Activated T-helper 17 cell treated with anti-CD3 and anti-CD28 coated beads, Interleukin-2, amount 50 U/mL, for 72 hours (primary cell): Measurements from ENCODE around the gene TRIP12. TPM values are rescaled to one million over a fixed set of nuclear protein-coding genes. Genes with fewer than 3 reads are reported as not detected.
"Not testable (repeated sequence)": the region's sequence is repeated elsewhere in the genome, so short reads cannot be mapped to it uniquely, and the experiment has no call there.

Experiments
- ATAC-seq: fragments of 150-1000 bp; cut with Tn5 transposase; replicated peaks from 2 replicates; pipeline ENCODE4 v1.10.0; 2021; ENCODE audit warnings: mild to moderate bottlenecking, moderate library complexity
- H3K27ac Mint-ChIP-seq: one replicate; pipeline ENCODE4 v1.8.0; 2022; ENCODE audit warnings: mixed read lengths
- H3K27me3 Mint-ChIP-seq: one replicate; pipeline ENCODE4 v1.8.0; 2022; ENCODE audit warnings: mixed read lengths
- H3K36me3 Mint-ChIP-seq: one replicate; pipeline ENCODE4 v1.8.0; 2022; ENCODE audit warnings: low read depth, mild to moderate bottlenecking, mixed read lengths
- H3K4me1 Mint-ChIP-seq: one replicate; pipeline ENCODE4 v1.8.0; 2022; ENCODE audit warnings: mixed read lengths
- H3K4me3 Mint-ChIP-seq: one replicate; pipeline ENCODE4 v1.8.0; 2022; ENCODE audit warnings: mild to moderate bottlenecking, mixed read lengths
- H3K9me3 Mint-ChIP-seq: one replicate; pipeline ENCODE4 v1.8.0; 2022; ENCODE audit warnings: mixed read lengths
- total RNA-seq, 2 donors: library from RNA; stranded (reverse); gene quantifications; one replicate each; pipeline ENCODE4 v1.2.3, GENCODE V29; 2022

The TRIP12 gene
- total RNA-seq, 2 donors from 2014 or later: 224 to 301 TPM

GRCh38 chr2:229768235-229768634 is 153.6 kb downstream of the TRIP12 start:
- Mint-ChIP-seq H3K36me3 (peaks cover 100% of the 10 kb centered on the region), H3K4me3 (no peak overlapping the region), H3K27ac (no peak overlapping the region), H3K4me1 (no peaks in the 10 kb centered on the region), H3K27me3 (no peaks in the 10 kb centered on the region), H3K9me3 (no peaks in the 10 kb centered on the region)
- ATAC-seq: no peak

GRCh38 chr2:229765721-229766120 is 156.1 kb downstream of the TRIP12 start:
- ATAC-seq: no peak
- Mint-ChIP-seq H3K27me3 (no peaks in the 10 kb centered on the region), H3K9me3 (no peaks in the 10 kb centered on the region), H3K27ac (no peak overlapping the region), H3K4me3 (no peak overlapping the region), H3K4me1 (no peaks in the 10 kb centered on the region), H3K36me3 (peaks cover 75% of the 10 kb centered on the region)

DNA sequence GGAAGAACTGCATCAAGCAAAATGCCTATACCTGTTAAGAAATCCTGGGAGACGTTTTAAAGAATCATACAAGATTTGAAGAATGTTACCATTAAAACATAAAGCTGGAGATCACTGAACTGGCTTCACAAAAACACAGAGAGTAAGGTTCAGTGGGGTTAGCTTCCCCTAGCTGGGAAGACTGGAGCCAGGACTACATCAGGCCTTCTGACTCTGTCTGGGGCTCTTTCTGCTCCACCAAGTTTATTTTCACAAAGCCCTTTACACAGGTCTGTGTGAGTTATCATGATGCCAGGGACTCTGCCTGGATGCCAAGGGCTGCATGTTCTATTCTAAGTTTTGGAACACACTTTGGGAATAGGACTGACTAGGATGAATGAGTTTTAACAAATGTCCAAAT is 160.1 kb downstream of the TRIP12 start:
- H3K4me1 Mint-ChIP-seq: no peaks in the 10 kb centered on the region
- H3K4me3 Mint-ChIP-seq: no peak overlapping the region
- no peak overlapping the region for H3K27ac Mint-ChIP-seq
- peaks cover 34% of the 10 kb centered on the region for H3K36me3 Mint-ChIP-seq
- H3K27me3 Mint-ChIP-seq: no peaks in the 10 kb centered on the region
- H3K9me3 Mint-ChIP-seq: no peaks in the 10 kb centered on the region
- ATAC-seq: no peak

- not testable (repeated sequence) for H3K27me3 Mint-ChIP-seq, H3K4me3 Mint-ChIP-seq, H3K9me3 Mint-ChIP-seq, H3K27ac Mint-ChIP-seq, ATAC-seq, H3K4me1 Mint-ChIP-seq, H3K36me3 Mint-ChIP-seq
These were observed 164.3 kb downstream of the TRIP12 start for GRCh38 chr2:229757462-229757861.

DNA sequence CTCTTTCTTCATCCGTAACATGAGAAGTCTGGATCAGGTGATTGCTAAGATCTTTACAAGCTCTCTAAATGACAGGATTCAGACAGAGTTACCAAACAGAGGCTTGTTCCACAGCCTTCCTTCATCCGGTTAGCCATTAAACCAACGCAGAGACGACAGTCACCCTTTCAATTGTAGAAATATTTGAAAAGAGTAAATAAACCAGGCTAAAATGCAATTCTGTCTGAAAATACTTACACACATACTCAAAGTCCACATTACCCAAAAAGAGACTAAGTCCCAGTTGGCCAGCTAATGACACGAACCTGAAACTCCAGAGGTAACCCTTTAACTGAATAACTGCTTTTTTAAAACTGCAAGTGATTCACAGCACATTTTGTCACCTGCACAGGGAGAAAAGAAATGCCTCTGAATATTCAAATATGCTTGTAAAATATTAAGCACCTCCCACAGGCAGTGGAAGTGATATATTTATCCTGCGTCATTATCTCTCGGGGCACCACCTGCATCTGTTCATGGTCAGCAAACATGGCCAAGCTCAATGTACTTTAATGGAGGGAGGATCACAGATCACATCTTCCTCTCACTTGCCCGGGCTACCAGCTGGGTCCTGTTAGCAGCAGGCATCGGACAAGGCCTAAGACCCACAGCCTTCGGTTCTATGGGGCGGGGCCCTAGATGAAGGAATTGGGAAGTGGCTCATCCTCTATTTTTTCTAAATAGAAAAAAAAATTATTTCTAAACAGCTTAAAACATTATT is 168.7 kb downstream of the TRIP12 start:
- Mint-ChIP-seq H3K4me1 (no peaks in the 10 kb centered on the region), H3K4me3 (no peak overlapping the region), H3K36me3 (no peaks in the 10 kb centered on the region), H3K27ac (no peak overlapping the region), H3K27me3 (peaks cover under 1% of the 10 kb centered on the region), H3K9me3 (no peaks in the 10 kb centered on the region)
- ATAC-seq: no peak

DNA sequence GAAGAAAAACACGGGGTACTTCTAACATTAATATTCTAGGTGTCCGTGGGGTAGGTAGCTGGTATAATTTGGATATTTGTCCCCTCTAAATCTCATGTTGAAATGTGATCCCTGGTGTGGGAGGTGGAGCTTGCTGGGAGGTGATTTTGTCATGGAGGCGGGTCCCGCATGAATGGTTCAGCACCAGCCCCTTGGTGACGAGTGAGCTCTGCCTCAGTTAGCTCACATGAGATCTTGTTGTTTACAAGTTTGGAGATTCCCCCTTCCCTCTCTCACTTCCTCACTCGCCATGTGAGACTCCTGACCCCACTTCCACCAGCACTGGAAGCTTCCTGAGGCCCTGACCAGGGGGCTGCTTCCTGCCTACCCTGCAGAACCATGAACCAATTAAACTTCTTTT is 172.0 kb downstream of the TRIP12 start:
- Mint-ChIP-seq H3K4me1 (no peaks in the 10 kb centered on the region), H3K27me3 (peaks cover 5% of the 10 kb centered on the region), H3K27ac (no peak overlapping the region), H3K9me3 (no peaks in the 10 kb centered on the region), H3K4me3 (no peak overlapping the region), H3K36me3 (no peaks in the 10 kb centered on the region)
- no peak for ATAC-seq

DNA sequence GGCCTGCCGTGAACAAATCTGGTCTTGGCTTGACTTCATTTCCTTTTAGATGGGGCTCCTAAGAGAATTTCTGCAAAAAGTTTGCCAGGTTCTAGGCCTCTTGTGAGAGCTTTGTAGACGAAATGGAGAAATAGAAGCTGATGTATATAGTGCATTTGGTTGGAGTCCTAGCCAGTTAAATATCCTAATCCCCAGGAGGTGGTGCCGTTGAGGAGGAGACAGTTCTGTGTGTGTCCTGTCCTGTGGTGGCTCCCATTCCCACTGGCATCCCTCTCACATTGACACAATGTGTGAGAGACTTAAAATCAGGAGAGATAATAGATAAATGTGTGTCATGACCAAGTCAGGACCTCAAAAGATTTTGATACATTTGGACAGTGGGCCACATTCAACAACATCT is 172.9 kb downstream of the TRIP12 start:
- ATAC-seq: no peak
- Mint-ChIP-seq H3K27ac (no peak overlapping the region), H3K4me3 (no peak overlapping the region), H3K4me1 (no peaks in the 10 kb centered on the region), H3K36me3 (no peaks in the 10 kb centered on the region), H3K9me3 (no peaks in the 10 kb centered on the region), H3K27me3 (peaks cover 8% of the 10 kb centered on the region)

GRCh38 chr2:229742691-229743090 is 179.1 kb downstream of the TRIP12 start:
- H3K27me3 Mint-ChIP-seq, H3K4me3 Mint-ChIP-seq, H3K27ac Mint-ChIP-seq, H3K36me3 Mint-ChIP-seq, ATAC-seq, H3K4me1 Mint-ChIP-seq: not testable (repeated sequence)
- peaks cover 12% of the 10 kb centered on the region for H3K9me3 Mint-ChIP-seq

DNA sequence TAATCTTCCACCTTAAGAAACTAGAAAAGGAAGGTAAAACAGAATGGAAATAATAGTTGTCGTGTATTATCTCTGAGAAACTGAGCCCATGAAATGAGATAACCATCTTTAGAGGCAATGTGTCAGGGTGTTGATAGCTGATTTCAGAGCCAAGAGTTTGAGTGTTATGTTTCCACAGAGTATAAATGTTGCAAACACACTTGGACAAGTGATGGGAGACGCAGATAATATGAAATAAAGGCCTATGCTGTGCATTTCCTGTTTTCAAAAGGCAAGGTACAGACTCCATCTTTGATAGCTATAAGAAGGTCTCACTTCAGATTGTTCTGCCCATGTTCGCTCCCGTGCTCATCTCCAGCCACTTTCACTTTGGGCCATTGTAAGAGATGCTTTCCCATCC is 181.5 kb downstream of the TRIP12 start:
- no peak for ATAC-seq

GRCh38 chr2:229738024-229738625 is 183.7 kb downstream of the TRIP12 start:
- no peak overlapping the region for H3K27ac Mint-ChIP-seq
- no peaks in the 10 kb centered on the region for H3K27me3 Mint-ChIP-seq
- no peak overlapping the region for H3K4me3 Mint-ChIP-seq
- H3K36me3 Mint-ChIP-seq: no peaks in the 10 kb centered on the region
- H3K4me1 Mint-ChIP-seq: no peaks in the 10 kb centered on the region
- peaks cover 13% of the 10 kb centered on the region for H3K9me3 Mint-ChIP-seq
- no peak for ATAC-seq

More for the DNA sequence above, 181.5 kb downstream of the TRIP12 start:
- Mint-ChIP-seq H3K4me1 (no peaks in the 10 kb centered on the region), H3K9me3 (peaks cover 13% of the 10 kb centered on the region), H3K4me3 (no peak overlapping the region), H3K27me3 (peaks cover 4% of the 10 kb centered on the region), H3K36me3 (no peaks in the 10 kb centered on the region), H3K27ac (no peak overlapping the region)

- H3K9me3 Mint-ChIP-seq: peaks cover 13% of the 10 kb centered on the region
- no peak for ATAC-seq
- H3K27ac Mint-ChIP-seq: no peak overlapping the region
- no peaks in the 10 kb centered on the region for H3K4me1 Mint-ChIP-seq
- H3K4me3 Mint-ChIP-seq: no peak overlapping the region
- H3K27me3 Mint-ChIP-seq: peaks cover 3% of the 10 kb centered on the region
- no peaks in the 10 kb centered on the region for H3K36me3 Mint-ChIP-seq
These were observed 187.4 kb downstream of the TRIP12 start for GRCh38 chr2:229734410-229734809.

DNA sequence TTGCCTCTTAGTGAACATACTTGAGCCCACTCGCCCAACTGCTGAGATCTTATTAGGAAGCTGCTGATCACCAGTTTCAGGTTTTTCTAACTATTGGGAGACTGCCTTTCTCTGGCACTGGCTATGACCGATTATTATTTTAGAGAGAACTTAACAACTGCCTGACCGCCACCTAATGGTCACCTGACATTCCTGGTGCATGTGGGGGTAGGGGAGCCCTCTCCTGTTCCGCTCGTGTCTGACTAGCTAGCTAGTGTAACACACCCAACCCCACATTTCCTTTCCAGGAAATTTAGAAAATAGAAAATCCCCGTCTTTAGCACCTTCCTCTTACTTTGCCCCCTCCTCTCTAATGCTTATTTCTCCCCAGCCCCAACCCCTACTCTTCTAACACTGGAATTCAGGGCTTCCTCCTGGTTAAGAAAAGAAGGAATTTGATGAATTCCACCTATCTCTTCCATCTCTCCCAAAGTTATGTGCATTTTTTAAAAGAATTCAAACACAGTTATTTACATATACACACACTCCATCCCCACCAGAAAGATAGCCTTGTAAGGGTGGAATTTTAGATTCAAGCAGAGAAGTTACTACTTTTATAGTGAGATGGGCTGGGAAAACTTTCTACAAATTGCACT is 188.1 kb downstream of the TRIP12 start:
- ATAC-seq: no peak
- Mint-ChIP-seq H3K27me3 (peaks cover 3% of the 10 kb centered on the region), H3K9me3 (peaks cover 9% of the 10 kb centered on the region), H3K36me3 (no peaks in the 10 kb centered on the region), H3K4me3 (no peak overlapping the region), H3K4me1 (no peaks in the 10 kb centered on the region), H3K27ac (no peak overlapping the region)

DNA sequence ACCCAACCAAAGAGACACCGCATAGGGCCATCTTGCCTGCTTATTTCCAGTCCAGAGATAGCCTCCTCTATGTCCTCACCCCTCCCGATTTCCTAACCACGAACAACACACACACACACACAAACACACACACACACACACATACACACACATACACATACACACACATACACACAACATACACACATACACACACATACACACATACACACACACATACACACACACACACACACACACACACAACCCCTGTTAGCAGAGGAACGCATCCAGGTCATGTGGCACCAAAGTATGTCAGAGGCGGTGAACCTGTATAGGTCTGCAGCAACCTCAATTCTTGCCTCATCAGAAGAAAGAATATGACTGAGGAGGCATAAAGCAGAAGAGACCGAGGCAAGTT is 188.9 kb downstream of the TRIP12 start:
- ATAC-seq: no peak
- no peak overlapping the region for H3K27ac Mint-ChIP-seq
- no peaks in the 10 kb centered on the region for H3K4me1 Mint-ChIP-seq
- H3K4me3 Mint-ChIP-seq: no peak overlapping the region
- H3K36me3 Mint-ChIP-seq: no peaks in the 10 kb centered on the region
- peaks cover 3% of the 10 kb centered on the region for H3K9me3 Mint-ChIP-seq
- H3K27me3 Mint-ChIP-seq: peaks cover 6% of the 10 kb centered on the region

DNA sequence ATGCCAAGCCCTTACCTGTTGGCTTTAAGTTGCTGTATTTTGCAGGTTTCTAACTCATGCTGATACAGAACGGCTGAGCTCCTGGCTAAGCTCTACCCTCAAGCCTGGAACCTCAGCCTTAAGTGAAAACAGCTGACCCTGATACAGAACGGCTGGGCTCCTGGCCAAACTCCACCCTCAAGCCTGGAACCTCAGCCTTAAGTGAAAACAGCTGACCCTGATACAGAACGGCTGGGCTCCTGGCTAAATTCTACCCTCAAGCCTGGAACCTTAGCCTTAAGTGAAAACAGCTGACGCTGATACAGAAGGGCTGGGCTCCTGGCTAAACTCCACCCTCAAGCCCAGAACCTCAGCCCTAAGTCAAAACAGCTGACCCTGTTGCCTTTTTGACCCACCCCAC is 189.9 kb downstream of the TRIP12 start:
- Mint-ChIP-seq H3K4me3 (no peak overlapping the region), H3K4me1 (no peaks in the 10 kb centered on the region), H3K9me3 (no peaks in the 10 kb centered on the region), H3K27ac (no peak overlapping the region), H3K36me3 (no peaks in the 10 kb centered on the region), H3K27me3 (peaks cover 6% of the 10 kb centered on the region)
- ATAC-seq: no peak

DNA sequence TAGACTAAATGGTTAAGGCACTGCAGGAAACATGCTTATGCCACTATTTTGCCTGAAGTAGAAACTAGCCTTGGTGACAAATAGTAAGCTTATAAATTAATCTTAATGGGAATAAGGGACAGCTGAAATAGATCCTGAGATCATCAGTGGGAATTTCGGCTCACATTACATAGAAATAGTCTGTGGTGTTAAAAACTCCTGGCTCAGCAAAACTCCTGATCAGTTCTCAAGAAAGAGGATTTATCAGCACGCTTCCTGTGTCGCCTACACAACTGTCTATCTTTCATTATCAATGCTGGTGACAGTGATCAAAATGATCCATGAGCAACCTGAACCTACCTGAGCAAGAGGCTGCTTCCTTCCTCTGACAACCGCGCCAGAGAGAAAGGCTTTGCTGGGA is 190.4 kb downstream of the TRIP12 start:
- H3K4me1 Mint-ChIP-seq: no peaks in the 10 kb centered on the region
- H3K27me3 Mint-ChIP-seq: peaks cover 6% of the 10 kb centered on the region
- ATAC-seq: no peak
- no peak overlapping the region for H3K27ac Mint-ChIP-seq
- no peak overlapping the region for H3K4me3 Mint-ChIP-seq
- H3K9me3 Mint-ChIP-seq: no peaks in the 10 kb centered on the region
- no peaks in the 10 kb centered on the region for H3K36me3 Mint-ChIP-seq
